Mesendoderm (in vitro differentiated cells): Measurements from ENCODE around the gene PHYKPL.
A peak's percentile ranks its signal among the peaks of the same experiment; 100 is the strongest.

Source experiments
- DNase-seq: peaks from one replicate; pipeline ENCODE4 v3.0.0; 2013
- H2AK5ac ChIP-seq: 2 replicates; pipeline ENCODE4 v1.6.1; 2013; ENCODE audit warnings: low read length, inconsistent platforms
- H2BK120ac ChIP-seq: 2 replicates; pipeline ENCODE4 v1.6.1; 2013; ENCODE audit warnings: low read depth, mild to moderate bottlenecking, low read length, moderate library complexity, mixed read lengths
- H2BK15ac ChIP-seq: replicated peaks from 2 replicates; pipeline ENCODE4 v1.6.1; 2013; ENCODE audit warnings: low read depth, mild to moderate bottlenecking, moderate library complexity
- H2BK5ac ChIP-seq: 2 replicates; pipeline ENCODE4 v1.6.1; 2013; ENCODE audit warnings: low read length, inconsistent platforms
- H3K18ac ChIP-seq: 2 replicates; pipeline ENCODE4 v1.6.1; 2013; ENCODE audit warnings: mild to moderate bottlenecking, low read length, mixed read lengths
- H3K23ac ChIP-seq: one replicate; pipeline ENCODE4 v1.6.1; 2013; ENCODE audit warnings: low read length
- H3K27ac ChIP-seq: 2 replicates; pipeline ENCODE4 v1.5.1; 2013; ENCODE audit warnings: low read depth, mild to moderate bottlenecking, inconsistent platforms, low read length, moderate library complexity
- H3K27me3 ChIP-seq: 2 replicates; pipeline ENCODE4 v1.6.1; 2013; ENCODE audit warnings: low read length, control low read depth, mild to moderate bottlenecking, inconsistent platforms; ENCODE audit not compliant: insufficient read depth, poor library complexity
- H3K36me3 ChIP-seq: 2 replicates; pipeline ENCODE4 v1.6.1; 2013; ENCODE audit warnings: low read length, inconsistent platforms; ENCODE audit not compliant: control insufficient read depth, insufficient read depth
- H3K4ac ChIP-seq: one replicate; pipeline ENCODE4 v1.6.1; 2013; ENCODE audit warnings: low read depth, mild to moderate bottlenecking, low read length, moderate library complexity
- H3K4me1 ChIP-seq: 2 replicates; pipeline ENCODE4 v1.6.1; 2013; ENCODE audit warnings: low read depth, low read length, inconsistent platforms; ENCODE audit not compliant: control insufficient read depth
- H3K4me2 ChIP-seq: 2 replicates; pipeline ENCODE4 v1.6.1; 2013; ENCODE audit warnings: low read length
- H3K4me3 ChIP-seq: 2 replicates; pipeline ENCODE4 v1.5.1; 2013; ENCODE audit warnings: mild to moderate bottlenecking, low read length
- H3K56ac ChIP-seq: one replicate; pipeline ENCODE4 v1.6.1; 2013; ENCODE audit warnings: low read length
- H3K79me1 ChIP-seq: 2 replicates; pipeline ENCODE4 v1.6.1; 2013; ENCODE audit warnings: low read length, inconsistent platforms
- H3K79me2 ChIP-seq: 2 replicates; pipeline ENCODE4 v1.6.1; 2013; ENCODE audit warnings: mild to moderate bottlenecking, low read length; ENCODE audit not compliant: control insufficient read depth, insufficient read depth
- H3K9ac ChIP-seq: 2 replicates; pipeline ENCODE4 v1.6.1; 2013; ENCODE audit warnings: low read length, inconsistent platforms
- H4K5ac ChIP-seq: one replicate; pipeline ENCODE4 v1.6.1; 2013; ENCODE audit warnings: low read length
- H4K8ac ChIP-seq: one replicate; pipeline ENCODE4 v1.6.1; 2013; ENCODE audit warnings: low read depth, mild to moderate bottlenecking, control low read depth, low read length, moderate library complexity
- WGBS: extraction: QIAGEN DNeasy Blood & Tissue Kit; methylation state at CpG from one replicate; pipeline ENCODE4 v1.1.7; 2013; ENCODE audit warnings: low lambda C conversion rate, missing lambda C conversion rate; ENCODE audit not compliant: insufficient coverage; ENCODE audit errors: extremely low coverage; 5-methylcytosine and 5-hydroxymethylcytosine counted together

Gene PHYKPL

GRCh38 chr5:178246624-178247279 is 14.2 kb upstream of the PHYKPL start:
- H3K36me3 ChIP-seq = no peaks in the 10 kb centered on the region
- no peak overlapping the region for H3K18ac ChIP-seq
- no peak overlapping the region for H3K9ac ChIP-seq
- no peak overlapping the region for H4K5ac ChIP-seq
- no peaks in the 10 kb centered on the region for H3K79me1 ChIP-seq
- H2BK15ac ChIP-seq = no peak overlapping the region
- H2AK5ac ChIP-seq = no peak overlapping the region
- DNase-seq = no peak
- H3K79me2 ChIP-seq = no peaks in the 10 kb centered on the region
- no peak overlapping the region for H3K27ac ChIP-seq
- H3K23ac ChIP-seq = no peak overlapping the region
- no peak overlapping the region for H3K4me3 ChIP-seq
- no peak overlapping the region for H3K4me2 ChIP-seq
- no peaks in the 10 kb centered on the region for H3K27me3 ChIP-seq
- H2BK120ac ChIP-seq = no peak overlapping the region
- peak overlapping the region; percentile 28 for H3K56ac ChIP-seq
- no CpG with 5 or more reads among the region's 15 CpGs for WGBS
- H4K8ac ChIP-seq = no peak overlapping the region
- no peak overlapping the region for H3K4ac ChIP-seq
- no peaks in the 10 kb centered on the region for H3K4me1 ChIP-seq
- no peak overlapping the region for H2BK5ac ChIP-seq

DNA sequence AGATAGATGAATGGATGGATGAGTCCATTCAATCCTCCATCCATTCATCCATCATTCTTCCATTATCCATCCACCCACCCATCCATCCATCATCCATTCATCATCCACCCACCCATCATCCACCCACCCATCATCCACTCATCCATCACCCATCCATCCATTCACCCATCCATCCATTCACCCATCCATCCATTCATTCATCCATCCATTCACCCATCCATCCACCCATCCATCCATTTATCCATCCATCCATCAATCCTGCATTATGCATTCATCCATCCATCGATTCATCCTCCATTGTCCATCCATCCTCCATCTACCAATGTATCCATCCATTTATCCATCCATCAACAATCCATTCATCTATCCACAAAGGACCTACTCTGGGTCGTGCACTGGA is 12.8 kb upstream of the PHYKPL start:
- no peak for DNase-seq
- H3K4me1 ChIP-seq = no peaks in the 10 kb centered on the region
- no peak overlapping the region for H2BK5ac ChIP-seq
- H2BK120ac ChIP-seq = no peak overlapping the region
- H3K27me3 ChIP-seq = no peaks in the 10 kb centered on the region
- H3K36me3 ChIP-seq = no peaks in the 10 kb centered on the region
- no peak overlapping the region for H2AK5ac ChIP-seq
- H3K18ac ChIP-seq = no peak overlapping the region
- no peak overlapping the region for H3K9ac ChIP-seq
- no peak overlapping the region for H3K4me3 ChIP-seq
- H3K79me1 ChIP-seq = no peaks in the 10 kb centered on the region
- no peak overlapping the region for H3K23ac ChIP-seq
- no peak overlapping the region for H3K4me2 ChIP-seq
- no peak overlapping the region for H4K5ac ChIP-seq
- H3K56ac ChIP-seq = no peak overlapping the region
- H2BK15ac ChIP-seq = no peak overlapping the region
- no peak overlapping the region for H4K8ac ChIP-seq
- no peaks in the 10 kb centered on the region for H3K79me2 ChIP-seq
- no peak overlapping the region for H3K4ac ChIP-seq
- WGBS = no CpG with 5 or more reads among the region's 2 CpGs
- no peak overlapping the region for H3K27ac ChIP-seq

DNA sequence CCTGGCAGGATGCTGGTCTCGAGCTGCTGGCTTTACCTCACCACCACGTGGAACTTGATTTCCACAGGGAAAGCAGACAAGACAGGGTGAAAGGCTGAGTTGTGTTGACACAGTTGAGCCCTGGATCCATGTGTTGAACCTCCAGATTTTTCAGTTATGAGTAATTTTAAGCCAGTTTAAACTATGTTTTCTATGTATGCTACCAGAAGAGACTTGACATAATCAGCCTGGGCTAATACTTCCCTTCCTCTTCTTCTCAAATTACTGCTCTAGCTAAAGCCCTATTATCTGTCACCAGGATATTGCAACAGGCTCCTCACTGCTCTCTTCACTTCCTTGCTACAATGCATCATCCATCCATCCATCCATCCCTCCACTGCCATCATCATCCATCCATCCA is 12.0 kb upstream of the PHYKPL start:
- no peaks in the 10 kb centered on the region for H3K4me1 ChIP-seq
- H2BK5ac ChIP-seq = no peak overlapping the region
- no peak overlapping the region for H3K18ac ChIP-seq
- no peak overlapping the region for H4K8ac ChIP-seq
- no peaks in the 10 kb centered on the region for H3K79me1 ChIP-seq
- DNase-seq = no peak
- no peak overlapping the region for H3K4me2 ChIP-seq
- no peak overlapping the region for H3K23ac ChIP-seq
- no peak overlapping the region for H3K27ac ChIP-seq
- H3K9ac ChIP-seq = no peak overlapping the region
- H3K27me3 ChIP-seq = no peaks in the 10 kb centered on the region
- no peak overlapping the region for H2BK15ac ChIP-seq
- no peak overlapping the region for H3K4me3 ChIP-seq
- H2BK120ac ChIP-seq = no peak overlapping the region
- no peak overlapping the region for H3K56ac ChIP-seq
- WGBS = no CpG with 5 or more reads among the region's 2 CpGs
- no peak overlapping the region for H2AK5ac ChIP-seq
- no peak overlapping the region for H3K4ac ChIP-seq
- H3K79me2 ChIP-seq = no peaks in the 10 kb centered on the region
- H3K36me3 ChIP-seq = no peaks in the 10 kb centered on the region
- H4K5ac ChIP-seq = no peak overlapping the region

- Histone ChIP-seq H4K8ac (no peak overlapping the region), H2BK120ac (no peak overlapping the region), H3K56ac (no peak overlapping the region), H3K36me3 (no peaks in the 10 kb centered on the region), H3K79me2 (no peaks in the 10 kb centered on the region), H3K79me1 (no peaks in the 10 kb centered on the region), H3K4ac (no peak overlapping the region), H3K27ac (no peak overlapping the region), H3K4me2 (no peak overlapping the region), H3K9ac (no peak overlapping the region), H3K27me3 (no peaks in the 10 kb centered on the region), H3K4me1 (no peaks in the 10 kb centered on the region), H3K4me3 (no peak overlapping the region), H2BK5ac (no peak overlapping the region), H2AK5ac (no peak overlapping the region), H3K23ac (no peak overlapping the region), H2BK15ac (no peak overlapping the region), H3K18ac (no peak overlapping the region), H4K5ac (no peak overlapping the region)
- no peak for DNase-seq
- no CpG with 5 or more reads among the region's 10 CpGs for WGBS
These were observed 9.8 kb upstream of the PHYKPL start for GRCh38 chr5:178242416-178242815.

- Histone ChIP-seq H3K4me1 (no peaks in the 10 kb centered on the region), H3K27ac (no peak overlapping the region), H3K56ac (no peak overlapping the region), H2BK15ac (no peak overlapping the region), H3K9ac (no peak overlapping the region), H4K8ac (no peak overlapping the region), H2BK120ac (no peak overlapping the region), H3K23ac (no peak overlapping the region), H3K4me2 (no peak overlapping the region), H3K36me3 (no peaks in the 10 kb centered on the region), H4K5ac (no peak overlapping the region), H3K18ac (no peak overlapping the region), H3K79me2 (no peaks in the 10 kb centered on the region), H3K79me1 (no peaks in the 10 kb centered on the region), H2BK5ac (no peak overlapping the region), H3K4ac (no peak overlapping the region), H3K27me3 (no peaks in the 10 kb centered on the region), H3K4me3 (no peak overlapping the region), H2AK5ac (no peak overlapping the region)
- no peak for DNase-seq
- no CpG with 5 or more reads among the region's 15 CpGs for WGBS
These were observed 9.2 kb upstream of the PHYKPL start for GRCh38 chr5:178241688-178242231.

DNA sequence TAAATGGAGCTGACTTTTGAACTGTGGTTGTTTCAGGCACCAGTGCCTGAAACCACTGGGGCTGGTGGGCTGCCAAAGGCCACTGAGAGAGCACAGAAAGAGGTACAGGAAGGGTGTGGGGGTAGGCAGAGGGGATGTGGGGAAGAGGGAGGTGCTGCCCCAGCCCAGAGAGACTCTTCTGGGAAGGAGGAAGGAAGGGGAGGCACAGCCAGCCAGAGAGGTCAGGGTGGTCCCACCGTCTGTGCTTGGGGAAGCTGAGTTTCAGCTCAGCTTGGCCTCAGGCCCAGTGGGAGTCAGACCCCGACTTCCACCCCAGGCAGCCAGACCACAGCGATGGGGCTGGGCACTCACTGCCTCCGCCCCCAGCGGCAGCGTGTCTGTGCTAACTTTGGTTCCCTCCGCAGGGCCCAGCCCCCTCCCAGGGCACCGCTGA is 8.6 kb upstream of the PHYKPL start:
- Histone ChIP-seq H2BK120ac (no peak overlapping the region), H3K18ac (no peak overlapping the region), H3K4me3 (no peak overlapping the region), H4K8ac (no peak overlapping the region), H3K36me3 (no peaks in the 10 kb centered on the region), H4K5ac (no peak overlapping the region), H2BK15ac (no peak overlapping the region), H3K79me2 (no peaks in the 10 kb centered on the region), H2BK5ac (no peak overlapping the region), H3K4me2 (no peak overlapping the region), H3K27me3 (no peaks in the 10 kb centered on the region), H3K4ac (no peak overlapping the region), H2AK5ac (no peak overlapping the region), H3K79me1 (no peaks in the 10 kb centered on the region), H3K56ac (no peak overlapping the region), H3K9ac (no peak overlapping the region), H3K27ac (no peak overlapping the region), H3K4me1 (no peaks in the 10 kb centered on the region), H3K23ac (no peak overlapping the region)
- WGBS = no CpG with 5 or more reads among the region's 8 CpGs
- DNase-seq = no peak
